Measurements from ENCODE around the gene TTC34. TPM values are rescaled to one million over a fixed set of nuclear protein-coding genes. Genes with fewer than 3 reads are reported as not detected.
A peak's percentile ranks its signal among the peaks of the same experiment; 100 is the strongest.

TTC34 gene
- total RNA-seq, 1 experiment from 2014 or later, result 0.92 TPM

DNA sequence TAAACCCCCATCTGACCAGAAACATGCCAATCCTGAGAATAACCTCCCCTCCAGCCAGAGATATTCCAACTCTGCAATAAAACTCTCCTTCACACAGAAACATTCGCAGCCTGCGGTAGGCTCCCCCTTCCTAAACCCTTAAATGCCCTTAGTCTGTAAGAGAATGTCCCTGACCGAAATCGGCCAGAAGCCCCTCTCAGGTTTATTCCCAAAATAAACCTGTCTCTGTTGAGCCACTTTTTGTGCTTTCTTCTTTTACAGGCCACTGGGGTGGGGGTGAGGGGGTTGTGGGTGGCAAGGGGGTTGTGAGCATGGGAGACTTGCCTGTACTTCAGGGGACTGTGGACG lies 210.3 kb downstream of the TTC34 start:
- Histone ChIP-seq H3K79me2 (ENCODE audit: insufficient read depth, low read length) (no peaks in the 10 kb centered on the region), H3K23ac (ENCODE audit: insufficient read length, low read depth, low read length) (no peak overlapping the region), H3K27me3 (ENCODE audit: insufficient read depth, low read length) (no peaks in the 10 kb centered on the region), H4K91ac (ENCODE audit: insufficient read length, low read depth, low read length) (no peak overlapping the region), H3K56ac (ENCODE audit: insufficient read length, low read depth, low read length) (no peak overlapping the region), H3K4ac (ENCODE audit: low read depth, low read length) (no peak overlapping the region), H3K23me2 (ENCODE audit: insufficient read length, low read depth, low read length, poor library complexity, severe bottlenecking) (peaks cover 4% of the 10 kb centered on the region), H2BK12ac (ENCODE audit: insufficient read length, low read depth, low read length) (no peak overlapping the region), H2BK5ac (ENCODE audit: insufficient read length, low read length) (no peak overlapping the region), H4K5ac (ENCODE audit: insufficient read length, low read depth, low read length) (no peak overlapping the region), H2BK120ac (ENCODE audit: low read depth, low read length, poor library complexity, severe bottlenecking) (no peak overlapping the region), H4K20me1 (ENCODE audit: control insufficient read depth, insufficient read depth, insufficient read length) (no peaks in the 10 kb centered on the region), H3K4me1 (ENCODE audit: insufficient read depth, low read length) (no peaks in the 10 kb centered on the region), H3K4me2 (ENCODE audit: insufficient read depth, insufficient read length, low read length) (no peak overlapping the region), H2BK15ac (ENCODE audit: low read depth, low read length) (no peak overlapping the region), H3K9ac (ENCODE audit: extremely low read depth, insufficient read length, low read length) (no peak overlapping the region), H3K27ac (ENCODE audit: insufficient read length, low read depth, low read length) (no peak overlapping the region), H4K8ac (replicated peaks; ENCODE audit: insufficient read length, low read depth, low read length) (no peak overlapping the region), H3K14ac (ENCODE audit: insufficient read depth, low read length) (no peak overlapping the region), H2AFZ (ENCODE audit: low read length) (no peak overlapping the region), H2AK5ac (ENCODE audit: insufficient read length, low read length) (no peak overlapping the region), H3T11ph (ENCODE audit: low read length) (no peak overlapping the region), H3K9me3 (ENCODE audit: control insufficient read depth, low read depth, low read length) (no peaks in the 10 kb centered on the region), H3K79me1 (ENCODE audit: insufficient read depth, low read depth, low read length, poor library complexity, severe bottlenecking) (no peaks in the 10 kb centered on the region), H3K18ac (ENCODE audit: insufficient read length, low read depth, low read length) (no peak overlapping the region), H2BK20ac (ENCODE audit: low read depth, low read length, poor library complexity, severe bottlenecking) (no peak overlapping the region)
- TF ChIP-seq, protein P1, sequence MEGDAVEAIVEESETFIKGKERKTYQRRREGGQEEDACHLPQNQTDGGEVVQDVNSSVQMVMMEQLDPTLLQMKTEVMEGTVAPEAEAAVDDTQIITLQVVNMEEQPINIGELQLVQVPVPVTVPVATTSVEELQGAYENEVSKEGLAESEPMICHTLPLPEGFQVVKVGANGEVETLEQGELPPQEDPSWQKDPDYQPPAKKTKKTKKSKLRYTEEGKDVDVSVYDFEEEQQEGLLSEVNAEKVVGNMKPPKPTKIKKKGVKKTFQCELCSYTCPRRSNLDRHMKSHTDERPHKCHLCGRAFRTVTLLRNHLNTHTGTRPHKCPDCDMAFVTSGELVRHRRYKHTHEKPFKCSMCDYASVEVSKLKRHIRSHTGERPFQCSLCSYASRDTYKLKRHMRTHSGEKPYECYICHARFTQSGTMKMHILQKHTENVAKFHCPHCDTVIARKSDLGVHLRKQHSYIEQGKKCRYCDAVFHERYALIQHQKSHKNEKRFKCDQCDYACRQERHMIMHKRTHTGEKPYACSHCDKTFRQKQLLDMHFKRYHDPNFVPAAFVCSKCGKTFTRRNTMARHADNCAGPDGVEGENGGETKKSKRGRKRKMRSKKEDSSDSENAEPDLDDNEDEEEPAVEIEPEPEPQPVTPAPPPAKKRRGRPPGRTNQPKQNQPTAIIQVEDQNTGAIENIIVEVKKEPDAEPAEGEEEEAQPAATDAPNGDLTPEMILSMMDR (conservative IDR thresholded peaks at IDR 0.05), result no peak
- Mint-ChIP-seq H3K9me3 (peaks cover 4 to 11% of the 10 kb centered on the region in 2 experiments; a peak in 3 of 5 replicates), H3K27me3 (ENCODE audit: low read depth) (peaks cover 2% of the 10 kb centered on the region; the same call in 1 of the 2 replicates), H3K36me3 (ENCODE audit: insufficient read depth in 1 of 3, low read depth in 3 of 3) (peaks cover 8 to 24% (median 13%) of the 10 kb centered on the region in 3 experiments), H3K4me1 (peaks cover 0 to 3% of the 10 kb centered on the region in 2 experiments; a peak in 1 of 4 replicates), H3K27ac (no peak overlapping the region), H3K4me3 (peak overlapping the region in 1 of 2 experiments; percentile 3; a peak in 1 of 5 replicates)
- DNase-seq, result no peak
- no CpG with 5 or more reads among the region's 5 CpGs for WGBS (ENCODE audit: extremely low coverage, insufficient read length, low lambda C conversion rate)

Data from H9 (cell line).